Activated naive CD4-positive, alpha-beta T cell treated with anti-CD3 and anti-CD28 coated beads, Interleukin-2, amount 50 U/mL, for 16 hours (primary cell): ENCODE results near the gene PRDX3.
"Not testable (repeated sequence)": the region's sequence is repeated elsewhere in the genome, so short reads cannot be mapped to it uniquely, and the experiment has no call there.

Source experiments
- DNase-seq: peaks from one replicate; pipeline ENCODE4 v3.0.0-alpha.2; 2020

PRDX3 gene

DNA sequence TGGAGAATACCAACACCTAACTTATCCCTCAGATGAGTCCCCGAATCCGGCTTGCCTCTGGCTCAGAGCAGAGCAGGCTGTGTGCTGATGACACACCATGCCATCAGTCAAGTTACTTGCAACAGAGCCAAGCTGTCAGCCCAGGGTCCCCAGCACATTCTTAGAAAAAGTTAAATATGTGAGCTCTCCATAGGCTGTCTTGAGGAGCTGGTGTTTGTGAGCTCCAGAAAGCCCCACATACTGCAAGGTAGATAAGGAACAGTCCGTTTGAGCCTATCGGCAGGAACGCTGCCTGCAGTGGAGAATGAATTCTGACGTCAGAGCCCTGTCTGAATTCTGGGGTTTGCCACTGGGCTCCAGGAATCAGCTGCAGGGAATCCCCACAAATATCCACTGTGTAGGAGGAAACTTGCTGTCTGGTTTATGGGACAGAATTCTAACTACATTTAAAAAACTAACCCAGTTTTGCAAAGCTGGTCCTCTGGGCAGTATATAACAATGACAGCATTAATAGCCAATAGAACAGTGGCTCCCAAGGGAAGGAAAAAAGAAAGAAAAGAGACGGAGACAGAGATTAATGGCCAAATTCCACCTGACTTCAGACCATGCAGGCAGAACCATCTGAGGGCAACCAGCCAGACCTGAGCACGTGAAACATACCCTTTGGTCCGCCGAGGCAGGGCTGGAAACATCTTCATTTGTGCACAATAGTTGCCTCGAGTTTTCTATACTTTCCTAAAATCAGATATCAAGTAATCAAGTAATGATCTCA, 16.7 kb downstream of the PRDX3 start:
- DNase-seq = no peak

DNA sequence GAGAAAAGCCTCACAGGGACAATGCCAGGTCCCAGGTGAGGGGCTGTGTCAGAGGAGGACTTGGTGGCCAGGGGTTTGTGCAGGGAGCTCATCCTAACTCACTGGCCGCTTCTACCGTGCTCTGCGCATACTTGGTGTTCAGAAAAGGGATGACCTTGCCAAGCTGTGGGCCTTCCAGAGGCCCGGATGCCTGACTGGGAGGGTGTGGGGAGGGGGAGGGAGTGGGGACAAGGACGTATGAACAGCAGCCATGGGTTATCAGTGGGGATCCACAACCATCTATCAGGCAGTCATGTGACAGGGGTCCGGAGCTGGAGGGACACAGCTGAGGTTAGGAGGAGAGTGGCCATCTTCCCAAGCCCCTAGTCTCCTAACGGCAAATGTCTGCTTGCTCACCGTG, 19.3 kb downstream of the PRDX3 start:
- DNase-seq = no peak

DNA sequence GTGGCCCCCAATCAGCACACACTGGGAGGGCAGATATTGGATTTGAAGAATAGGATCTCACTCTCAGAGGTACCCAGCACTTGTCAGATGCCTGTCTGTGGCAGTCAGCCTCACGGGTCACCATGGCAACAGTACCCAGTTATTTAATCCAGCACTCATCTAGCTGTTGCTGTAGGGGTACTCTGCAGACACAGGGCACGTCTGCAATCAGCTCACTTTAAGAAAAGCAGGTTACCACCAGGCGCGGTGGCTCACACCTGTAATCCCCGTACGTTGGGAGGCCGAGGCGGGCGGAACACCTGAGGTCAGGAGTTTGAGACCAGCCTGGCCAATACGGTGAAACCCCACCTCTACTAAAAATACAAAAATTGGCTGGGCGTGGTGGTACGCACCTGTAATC, 25.0 kb downstream of the PRDX3 start:
- no peak for DNase-seq

DNA sequence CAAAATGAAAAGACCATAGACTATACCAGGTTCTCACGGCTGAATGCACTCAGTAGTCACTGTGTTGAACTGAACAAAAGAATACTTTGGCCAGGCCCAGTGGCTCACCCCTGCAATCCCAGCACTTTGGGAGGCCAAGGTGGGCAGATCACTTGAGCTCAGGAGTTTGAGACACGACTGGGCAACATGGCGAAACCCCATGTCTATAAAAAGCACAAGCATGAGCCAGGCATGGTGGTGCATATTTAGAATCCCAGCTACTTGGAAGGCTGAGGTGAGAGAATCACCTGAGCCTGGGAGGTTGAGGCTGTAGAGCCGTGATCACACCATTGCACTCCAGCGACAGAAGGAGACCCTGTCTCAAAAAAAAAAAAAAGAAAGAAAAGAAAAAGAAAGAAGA, 25.6 kb downstream of the PRDX3 start:
- DNase-seq = no peak

DNA sequence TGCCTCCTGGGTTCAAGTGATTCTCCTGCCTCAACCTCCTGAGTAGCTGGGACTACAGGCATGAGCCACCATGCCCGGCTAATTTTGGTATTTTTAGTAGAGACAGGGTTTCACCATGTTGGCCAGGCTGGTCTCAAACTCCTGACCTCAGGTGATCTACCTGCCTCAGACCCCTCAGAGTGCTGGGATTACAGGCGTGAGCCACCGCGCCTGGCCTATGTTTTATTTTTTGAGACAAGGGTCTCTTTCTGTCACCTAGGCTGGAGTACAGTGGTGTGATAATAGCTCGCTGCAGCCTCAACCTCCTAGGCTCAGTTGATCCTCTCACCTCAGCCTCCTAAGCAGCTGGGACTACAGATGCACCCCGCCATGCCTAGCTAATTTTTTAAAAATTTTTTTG, 27.0 kb downstream of the PRDX3 start:
- DNase-seq = not testable (repeated sequence)

DNA sequence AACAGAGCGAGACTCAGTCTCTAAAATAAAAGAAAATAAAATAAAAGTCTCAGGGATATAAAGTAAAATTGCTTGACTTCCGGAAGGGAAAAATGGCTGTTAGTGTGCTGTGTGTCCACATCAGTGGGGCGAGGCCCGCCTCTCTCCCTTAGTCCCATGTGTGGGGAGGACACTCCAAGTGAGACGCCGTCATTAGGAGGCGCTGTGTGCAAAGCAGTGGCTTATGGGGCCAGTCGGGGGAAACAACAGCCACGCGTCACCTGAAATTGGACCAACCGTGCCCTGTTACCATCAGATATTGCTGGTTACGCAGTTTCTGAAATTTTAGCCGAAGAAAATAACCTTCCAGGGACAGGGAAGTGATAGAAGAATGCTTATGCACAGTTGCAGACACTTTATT, 28.9 kb downstream of the PRDX3 start:
- no peak for DNase-seq

GRCh38 chr10:119149157-119149556, 29.5 kb downstream of the PRDX3 start:
- no peak for DNase-seq

DNA sequence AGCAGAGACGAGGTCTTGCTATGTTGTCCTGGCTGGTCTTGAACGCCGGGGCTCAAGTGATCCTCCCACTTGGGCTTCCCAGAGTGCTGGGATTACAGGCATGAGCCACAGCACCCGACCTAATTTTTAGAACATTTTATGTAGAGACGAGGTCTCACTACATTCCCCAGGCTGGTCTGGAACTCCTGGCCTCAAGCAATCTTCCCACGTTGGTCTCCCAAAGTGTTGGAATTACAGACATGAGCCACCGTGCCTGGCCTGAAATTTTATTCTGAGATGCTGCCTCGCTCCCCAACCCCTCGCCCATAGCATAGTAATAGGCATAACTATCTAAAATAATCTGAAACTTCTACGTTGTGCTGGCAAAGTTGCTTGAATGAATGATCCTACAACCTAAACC, 35.0 kb downstream of the PRDX3 start:
- no peak for DNase-seq

GRCh38 chr10:119140603-119141245, 37.9 kb downstream of the PRDX3 start:
- no peak for DNase-seq

GRCh38 chr10:119139464-119140067, 39.0 kb downstream of the PRDX3 start:
- DNase-seq = peak; percentile 50

GRCh38 chr10:119138346-119139306, 40.0 kb downstream of the PRDX3 start:
- DNase-seq = no peak

DNA sequence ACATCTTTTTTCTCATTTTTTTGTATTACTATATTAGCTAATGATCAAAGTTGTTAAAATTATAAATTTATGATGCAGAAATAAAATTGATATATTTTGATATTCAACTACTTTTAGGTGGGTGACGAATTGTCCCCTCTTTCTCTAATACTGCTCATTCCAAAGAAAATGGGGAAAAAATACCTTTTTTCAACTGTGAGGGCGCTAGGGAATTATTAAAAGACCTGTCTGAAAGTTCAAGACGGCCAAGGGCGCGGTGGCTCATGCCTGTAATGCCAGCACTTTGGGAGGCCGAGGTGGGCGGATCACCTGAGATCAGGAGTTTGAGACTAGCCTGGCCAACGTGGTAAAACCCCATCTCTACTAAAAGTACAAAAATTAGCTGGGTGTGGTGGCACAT, 40.7 kb downstream of the PRDX3 start:
- DNase-seq = not testable (repeated sequence)

GRCh38 chr10:119136084-119136483, 42.5 kb downstream of the PRDX3 start:
- no peak for DNase-seq

DNA sequence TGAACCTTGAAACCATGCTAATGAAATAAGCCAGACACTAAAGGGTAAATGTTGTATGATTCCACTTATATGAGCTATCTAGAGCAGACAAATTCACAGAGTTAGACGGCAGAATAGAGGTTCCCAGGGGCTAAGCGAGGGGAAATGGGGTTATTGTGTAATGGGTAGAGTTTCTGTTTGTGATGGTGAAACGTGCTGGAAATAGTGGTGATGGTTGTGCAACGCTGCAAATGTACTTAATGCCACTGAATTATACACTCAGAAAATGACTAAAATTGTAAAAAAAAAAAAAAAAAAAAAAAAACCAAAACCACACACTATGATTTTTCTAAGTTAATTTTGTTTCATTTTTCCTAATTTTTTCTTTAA, 43.1 kb downstream of the PRDX3 start:
- DNase-seq = no peak

GRCh38 chr10:119133949-119134348, 44.7 kb downstream of the PRDX3 start:
- DNase-seq = no peak

GRCh38 chr10:119132521-119133345, 45.9 kb downstream of the PRDX3 start:
- no peak for DNase-seq

DNA sequence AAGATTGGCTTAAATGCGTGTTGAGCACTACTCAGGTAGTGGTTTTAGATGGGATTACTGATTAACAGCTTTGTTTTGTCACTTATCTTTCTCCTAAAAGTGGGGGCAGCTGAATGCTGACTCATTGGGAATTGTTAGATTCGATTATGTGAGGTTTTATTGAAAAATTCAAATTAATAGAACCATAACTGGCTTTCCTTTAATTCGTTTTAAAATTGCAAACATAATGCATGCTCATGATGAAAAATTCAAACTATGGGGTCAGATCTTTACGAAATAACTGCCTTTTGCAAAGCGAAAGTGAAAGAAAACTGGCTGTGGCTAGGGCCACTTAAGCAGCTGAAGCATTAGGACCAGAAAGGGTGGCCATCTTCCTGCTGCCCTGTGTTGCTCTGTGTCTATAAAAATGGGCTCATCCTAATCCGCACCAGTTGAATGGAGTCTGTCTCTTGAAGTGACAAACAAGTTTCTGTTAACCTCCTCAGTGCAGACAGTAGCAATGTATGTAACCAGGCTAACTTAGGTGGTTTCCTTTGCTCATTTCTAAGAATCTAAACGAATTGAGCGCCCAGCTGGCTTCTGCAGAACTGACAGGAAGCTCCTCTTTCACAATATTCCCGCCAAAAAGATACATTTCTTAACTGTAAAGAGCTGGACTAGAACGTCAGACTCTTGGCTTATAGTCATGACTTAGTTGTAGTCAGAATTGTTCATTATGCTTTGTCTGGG, 46.9 kb downstream of the PRDX3 start:
- DNase-seq = peak; percentile 18

DNA sequence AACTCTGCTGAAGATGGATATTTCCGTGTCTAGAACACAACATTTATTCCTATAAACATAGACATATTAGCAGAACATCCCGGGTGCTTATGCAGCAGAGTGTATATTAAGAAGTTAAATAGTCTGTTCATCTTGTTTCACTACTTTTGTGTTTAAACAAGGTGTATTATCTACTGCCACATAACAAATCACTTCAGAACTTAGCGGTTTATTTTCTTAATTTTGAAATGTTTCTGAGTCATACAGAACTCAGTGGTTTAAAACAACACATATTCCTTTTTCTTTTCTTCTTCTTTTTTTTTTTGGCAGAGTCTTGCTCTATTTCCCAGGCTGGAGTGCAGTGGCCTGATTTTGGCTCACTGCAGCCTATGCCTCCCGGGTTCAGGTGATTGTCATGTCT, 48.9 kb downstream of the PRDX3 start:
- no peak for DNase-seq

DNA sequence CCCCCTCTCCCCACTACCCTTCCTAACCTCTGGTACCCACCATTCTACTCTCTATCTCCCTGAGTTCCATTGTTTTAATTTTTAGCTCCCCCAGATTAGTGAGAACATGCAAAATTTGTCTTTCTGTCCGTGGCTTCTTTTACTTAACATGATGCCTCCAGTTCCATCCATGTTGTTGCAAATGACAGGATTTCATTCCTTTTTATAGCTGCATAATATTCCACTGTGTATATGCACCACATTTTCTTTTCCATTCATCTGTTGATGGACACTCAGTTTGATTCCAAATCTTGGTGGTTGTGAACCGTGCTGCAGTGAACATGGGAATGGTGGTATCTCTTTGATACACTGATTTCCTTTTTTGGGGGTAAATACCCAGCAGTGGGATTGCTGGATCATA, 52.7 kb downstream of the PRDX3 start:
- no peak for DNase-seq

- DNase-seq = no peak
These were observed 57.7 kb downstream of the PRDX3 start for GRCh38 chr10:119120875-119121274.

GRCh38 chr10:119120413-119120867, 58.2 kb downstream of the PRDX3 start:
- no peak for DNase-seq
